H9 (cell line): Measurements from ENCODE around the gene MCF2L2. TPM values are rescaled to one million over a fixed set of nuclear protein-coding genes. Genes with fewer than 3 reads are reported as not detected.
A peak's percentile ranks its signal among the peaks of the same experiment; 100 is the strongest.

Experiments used
- DNase-seq: peaks from one replicate; pipeline ENCODE4 v3.0.0-alpha.2; 2017
- H2AFZ ChIP-seq: one replicate; pipeline ENCODE4 v1.6.1; 2013; ENCODE audit warnings: mild to moderate bottlenecking, low read length, control low read depth, moderate library complexity
- H2AK5ac ChIP-seq: 2 replicates; pipeline ENCODE4 v1.6.1; 2013; ENCODE audit warnings: low read length, control low read depth, mixed read lengths; ENCODE audit not compliant: insufficient read length
- H2BK120ac ChIP-seq: one replicate; pipeline ENCODE4 v1.6.1; 2013; ENCODE audit warnings: low read depth, mild to moderate bottlenecking, low read length, control low read depth, inconsistent platforms; ENCODE audit not compliant: poor library complexity, severe bottlenecking
- H2BK12ac ChIP-seq: 2 replicates; pipeline ENCODE4 v1.6.1; 2013; ENCODE audit warnings: low read length, control low read depth, mixed read lengths, low read depth; ENCODE audit not compliant: insufficient read length
- H2BK15ac ChIP-seq: 2 replicates; pipeline ENCODE4 v1.6.1; 2013; ENCODE audit warnings: low read depth, low read length, control low read depth
- H2BK20ac ChIP-seq: one replicate; pipeline ENCODE4 v1.6.1; 2013; ENCODE audit warnings: low read depth, mild to moderate bottlenecking, low read length, control low read depth, inconsistent platforms; ENCODE audit not compliant: poor library complexity, severe bottlenecking
- H2BK5ac ChIP-seq: 2 replicates; pipeline ENCODE4 v1.6.1; 2013; ENCODE audit warnings: low read length, control low read depth, mixed read lengths; ENCODE audit not compliant: insufficient read length
- H3K14ac ChIP-seq: 2 replicates; pipeline ENCODE4 v1.6.1; 2013; ENCODE audit warnings: low read length, control low read depth; ENCODE audit not compliant: insufficient read depth
- H3K18ac ChIP-seq: 2 replicates; pipeline ENCODE4 v1.6.1; 2013; ENCODE audit warnings: low read depth, mild to moderate bottlenecking, mixed read lengths, low read length, control low read depth; ENCODE audit not compliant: insufficient read length
- H3K23ac ChIP-seq: 2 replicates; pipeline ENCODE4 v1.6.1; 2013; ENCODE audit warnings: low read length, control low read depth, mixed read lengths, low read depth; ENCODE audit not compliant: insufficient read length
- H3K23me2 ChIP-seq: 2 replicates; pipeline ENCODE4 v1.6.1; 2013; ENCODE audit warnings: low read depth, mild to moderate bottlenecking, mixed read lengths, low read length, control low read depth; ENCODE audit not compliant: insufficient read length, poor library complexity, severe bottlenecking
- H3K27ac ChIP-seq: 2 replicates; pipeline ENCODE4 v1.5.1; 2013; ENCODE audit warnings: low read length, control low read depth, mixed read lengths, low read depth; ENCODE audit not compliant: insufficient read length
- H3K27me3 ChIP-seq: 2 replicates; pipeline ENCODE4 v1.6.1; 2013; ENCODE audit warnings: low read length, control low read depth, inconsistent platforms; ENCODE audit not compliant: insufficient read depth
- H3K4ac ChIP-seq: 2 replicates; pipeline ENCODE4 v1.6.1; 2013; ENCODE audit warnings: low read depth, mild to moderate bottlenecking, control low read depth, inconsistent platforms, low read length, moderate library complexity
- H3K4me1 ChIP-seq: 2 replicates; pipeline ENCODE4 v1.6.1; 2013; ENCODE audit warnings: low read length, control low read depth, inconsistent platforms; ENCODE audit not compliant: insufficient read depth
- H3K4me2 ChIP-seq: 2 replicates; pipeline ENCODE4 v1.6.1; 2013; ENCODE audit warnings: low read length, control low read depth, mixed read lengths; ENCODE audit not compliant: insufficient read length, insufficient read depth
- H3K56ac ChIP-seq: 2 replicates; pipeline ENCODE4 v1.6.1; 2013; ENCODE audit warnings: low read depth, mild to moderate bottlenecking, mixed read lengths, low read length, control low read depth; ENCODE audit not compliant: insufficient read length
- H3K79me1 ChIP-seq: 2 replicates; pipeline ENCODE4 v1.6.1; 2013; ENCODE audit warnings: low read depth, mild to moderate bottlenecking, moderate library complexity, low read length, control low read depth, inconsistent platforms; ENCODE audit not compliant: insufficient read depth, poor library complexity, severe bottlenecking
- H3K79me2 ChIP-seq: 2 replicates; pipeline ENCODE4 v1.6.1; 2013; ENCODE audit warnings: low read length, control low read depth, inconsistent platforms; ENCODE audit not compliant: insufficient read depth
- H3K9ac ChIP-seq: 2 replicates; pipeline ENCODE4 v1.6.1; 2013; ENCODE audit warnings: low read length, control low read depth, mixed read lengths; ENCODE audit not compliant: insufficient read length; ENCODE audit errors: extremely low read depth
- H3K9me3 ChIP-seq: one replicate; pipeline ENCODE4 v1.6.1; 2013; ENCODE audit warnings: low read depth, low read length, inconsistent platforms; ENCODE audit not compliant: control insufficient read depth
- H3T11ph ChIP-seq: one replicate; pipeline ENCODE4 v1.6.1; 2013; ENCODE audit warnings: mild to moderate bottlenecking, low read length, control low read depth, inconsistent platforms
- H4K20me1 ChIP-seq: one replicate; pipeline ENCODE4 v1.6.1; 2013; ENCODE audit not compliant: control insufficient read depth, insufficient read length, insufficient read depth
- H4K5ac ChIP-seq: 2 replicates; pipeline ENCODE4 v1.6.1; 2013; ENCODE audit warnings: low read depth, mild to moderate bottlenecking, mixed read lengths, low read length, control low read depth; ENCODE audit not compliant: insufficient read length
- H4K8ac ChIP-seq: replicated peaks from 2 replicates; pipeline ENCODE4 v1.6.1; 2013; ENCODE audit warnings: low read length, control low read depth, mixed read lengths, low read depth; ENCODE audit not compliant: insufficient read length
- H4K91ac ChIP-seq: 2 replicates; pipeline ENCODE4 v1.6.1; 2013; ENCODE audit warnings: low read depth, mild to moderate bottlenecking, moderate library complexity, mixed read lengths, low read length, control low read depth; ENCODE audit not compliant: insufficient read length
- H3K27ac Mint-ChIP-seq, 3 experiments: 2 replicates in 2 of 3; 3 replicates in 1 of 3; pipeline ENCODE4 v1.8.0; 2020 to 2021; ENCODE audit warnings: mixed read lengths in 3 of 3, mild to moderate bottlenecking in 1 of 3, moderate library complexity in 1 of 3
- H3K27me3 Mint-ChIP-seq: 2 replicates; pipeline ENCODE4 v1.8.0; 2021; ENCODE audit warnings: low read depth, mild to moderate bottlenecking, moderate library complexity, mixed read lengths
- H3K36me3 Mint-ChIP-seq, 3 experiments: 2 replicates in 2 of 3; 3 replicates in 1 of 3; pipeline ENCODE4 v1.8.0; 2020 to 2021; ENCODE audit warnings: low read depth in 3 of 3, mixed read lengths in 3 of 3; ENCODE audit not compliant: insufficient read depth in 1 of 3
- H3K4me1 Mint-ChIP-seq, 2 experiments: 2 replicates each; pipeline ENCODE4 v1.8.0; 2020; ENCODE audit warnings: mixed read lengths in 2 of 2
- H3K4me3 Mint-ChIP-seq, 2 experiments: 2 replicates in 1 of 2; 3 replicates in 1 of 2; pipeline ENCODE4 v1.8.0; 2020 to 2021; ENCODE audit warnings: mild to moderate bottlenecking in 2 of 2, mixed read lengths in 2 of 2, moderate library complexity in 1 of 2
- H3K9me3 Mint-ChIP-seq, 2 experiments: 2 replicates in 1 of 2; 3 replicates in 1 of 2; pipeline ENCODE4 v1.8.0; 2020; ENCODE audit warnings: mild to moderate bottlenecking in 2 of 2, mixed read lengths in 2 of 2, moderate library complexity in 1 of 2
- WGBS: extraction: QIAGEN DNeasy Blood & Tissue Kit; methylation state at CpG from one replicate; pipeline ENCODE4 v1.1.7; 2013; ENCODE audit warnings: missing lambda C conversion rate, low lambda C conversion rate, mixed read lengths; ENCODE audit not compliant: insufficient read length; ENCODE audit errors: extremely low coverage; 5-methylcytosine and 5-hydroxymethylcytosine counted together
- total RNA-seq: library from RNA; stranded (reverse); gene quantifications from 2 replicates; pipeline ENCODE4 v1.2.1, GENCODE V29; 2021
- TF ChIP-seq, protein P1 (sequence below): fragments of 200-600 bp; sonication (generic); conservative IDR thresholded peaks from 3 replicates; pipeline ENCODE4 v1.8.0; 2021; ENCODE audit warnings: antibody characterized with exemption, mild to moderate bottlenecking

The MCF2L2 gene
- total RNA-seq, 1 experiment from 2014 or later: 6.4 TPM

DNA sequence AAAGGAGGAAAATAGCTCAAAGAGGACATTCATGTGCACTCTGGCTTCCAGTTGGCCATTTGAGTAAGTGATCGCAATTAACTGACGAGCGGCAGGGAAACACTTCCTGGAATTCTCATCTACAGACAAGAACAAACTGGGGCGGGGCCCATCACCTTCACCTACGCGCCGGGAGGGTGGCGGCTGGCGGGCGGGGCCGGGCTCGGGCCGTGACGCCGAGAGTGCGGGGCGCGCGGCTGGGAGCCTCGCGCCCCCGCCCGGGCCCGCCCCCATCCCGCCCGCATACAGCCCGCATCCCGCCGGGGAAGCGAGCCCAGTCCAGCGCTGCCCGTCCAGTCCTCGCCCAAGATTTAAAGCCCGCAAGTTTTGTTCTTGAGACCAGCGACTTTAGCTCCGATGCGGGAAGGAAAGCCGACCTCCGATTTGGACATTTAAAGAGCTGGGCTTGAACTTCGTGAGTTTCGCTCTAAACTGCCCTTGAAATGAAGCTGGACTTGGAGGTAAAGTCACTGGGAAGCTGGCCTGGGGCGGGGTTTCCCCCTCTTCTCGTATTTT is 175.4 kb downstream of the MCF2L2 start, which contains the start of gene B3GNT5:
Gene B3GNT5, plus strand, starts transcription at position 281 of the 555 bp plus-strand sequence. CDS start 16,546 bp downstream, outside the sequence.
- Histone ChIP-seq H2BK15ac (no peak within 1 kb of the TSS; the same call in 1 of the 2 replicates), H3K4ac (no peak within 1 kb of the TSS), H3K9ac (peak within 1 kb of the TSS; percentile 72), H2BK20ac (no peak within 1 kb of the TSS), H4K8ac (no peak within 1 kb of the TSS), H3K23ac (no peak within 1 kb of the TSS), H3K56ac (no peak within 1 kb of the TSS), H2BK5ac (no peak within 1 kb of the TSS), H3K18ac (peak within 1 kb of the TSS; percentile 2), H3K27me3 (peaks cover 10% of the 10 kb centered on the region; the same call in 1 of the 2 replicates), H4K5ac (peak within 1 kb of the TSS; percentile 17), H3K4me1 (peaks cover 12% of the 10 kb centered on the region; the same call in 1 of the 2 replicates), H3K79me1 (no peaks in the 10 kb centered on the region), H2AFZ (peak within 1 kb of the TSS; percentile 56), H3K27ac (no peak within 1 kb of the TSS), H2BK120ac (no peak within 1 kb of the TSS), H2BK12ac (no peak within 1 kb of the TSS), H3K79me2 (no peaks in the 10 kb centered on the region), H3K4me2 (peak within 1 kb of the TSS; percentile 94), H4K20me1 (no peaks in the 10 kb centered on the region), H3K9me3 (no peaks in the 10 kb centered on the region), H3K14ac (peak within 1 kb of the TSS; percentile 93), H3K23me2 (peaks cover 20% of the 10 kb centered on the region), H2AK5ac (no peak within 1 kb of the TSS), H3T11ph (no peak within 1 kb of the TSS), H4K91ac (no peak within 1 kb of the TSS)
- Mint-ChIP-seq H3K4me3 (peak within 1 kb of the TSS; percentile 67 to 82), H3K27ac (peak within 1 kb of the TSS in 1 of 3 experiments; percentile 63; a peak in 1 of 7 replicates), H3K27me3 (peaks cover 19% of the 10 kb centered on the region), H3K4me1 (peaks cover 26 to 31% of the 10 kb centered on the region in 2 experiments), H3K36me3 (peaks cover 0 to under 1% (median 0%) of the 10 kb centered on the region in 3 experiments; a peak in 1 of 7 replicates), H3K9me3 (no peaks in the 10 kb centered on the region)
- TF ChIP-seq, protein P1, sequence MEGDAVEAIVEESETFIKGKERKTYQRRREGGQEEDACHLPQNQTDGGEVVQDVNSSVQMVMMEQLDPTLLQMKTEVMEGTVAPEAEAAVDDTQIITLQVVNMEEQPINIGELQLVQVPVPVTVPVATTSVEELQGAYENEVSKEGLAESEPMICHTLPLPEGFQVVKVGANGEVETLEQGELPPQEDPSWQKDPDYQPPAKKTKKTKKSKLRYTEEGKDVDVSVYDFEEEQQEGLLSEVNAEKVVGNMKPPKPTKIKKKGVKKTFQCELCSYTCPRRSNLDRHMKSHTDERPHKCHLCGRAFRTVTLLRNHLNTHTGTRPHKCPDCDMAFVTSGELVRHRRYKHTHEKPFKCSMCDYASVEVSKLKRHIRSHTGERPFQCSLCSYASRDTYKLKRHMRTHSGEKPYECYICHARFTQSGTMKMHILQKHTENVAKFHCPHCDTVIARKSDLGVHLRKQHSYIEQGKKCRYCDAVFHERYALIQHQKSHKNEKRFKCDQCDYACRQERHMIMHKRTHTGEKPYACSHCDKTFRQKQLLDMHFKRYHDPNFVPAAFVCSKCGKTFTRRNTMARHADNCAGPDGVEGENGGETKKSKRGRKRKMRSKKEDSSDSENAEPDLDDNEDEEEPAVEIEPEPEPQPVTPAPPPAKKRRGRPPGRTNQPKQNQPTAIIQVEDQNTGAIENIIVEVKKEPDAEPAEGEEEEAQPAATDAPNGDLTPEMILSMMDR: no peak
- no CpG with 5 or more reads among the region's 43 CpGs for WGBS
- DNase-seq: peak; percentile 65
